ENCODE results near the gene GRM5. TPM values are rescaled to one million over a fixed set of nuclear protein-coding genes. Genes with fewer than 3 reads are reported as not detected.

The GRM5 gene
- total RNA-seq, 4 donors from 2014 or later = 0.53 TPM; not detected in 3

DNA sequence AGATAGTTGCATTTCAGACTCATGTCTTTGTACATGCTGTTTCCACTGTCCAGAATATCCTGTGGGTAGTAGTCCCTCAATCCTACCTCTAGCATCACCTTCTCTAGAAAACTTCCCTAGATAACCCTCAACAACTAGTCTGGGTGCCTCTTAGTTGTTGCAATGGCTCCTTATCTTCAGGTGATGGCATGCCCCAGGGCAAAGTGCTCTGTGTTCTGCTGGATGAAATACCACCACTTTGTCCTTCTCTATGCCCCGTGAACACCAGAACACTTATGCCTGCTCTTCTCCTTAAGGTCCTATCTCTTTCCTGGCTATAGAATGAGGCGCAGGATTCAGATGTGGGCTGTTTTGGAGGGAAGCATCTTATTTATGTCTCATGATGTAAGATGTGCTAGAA, 569.9 kb downstream of the GRM5 start:
- TF ChIP-seq POLR2A (IDR thresholded peaks at IDR 0.05) = no peak
- TF ChIP-seq, protein P1, sequence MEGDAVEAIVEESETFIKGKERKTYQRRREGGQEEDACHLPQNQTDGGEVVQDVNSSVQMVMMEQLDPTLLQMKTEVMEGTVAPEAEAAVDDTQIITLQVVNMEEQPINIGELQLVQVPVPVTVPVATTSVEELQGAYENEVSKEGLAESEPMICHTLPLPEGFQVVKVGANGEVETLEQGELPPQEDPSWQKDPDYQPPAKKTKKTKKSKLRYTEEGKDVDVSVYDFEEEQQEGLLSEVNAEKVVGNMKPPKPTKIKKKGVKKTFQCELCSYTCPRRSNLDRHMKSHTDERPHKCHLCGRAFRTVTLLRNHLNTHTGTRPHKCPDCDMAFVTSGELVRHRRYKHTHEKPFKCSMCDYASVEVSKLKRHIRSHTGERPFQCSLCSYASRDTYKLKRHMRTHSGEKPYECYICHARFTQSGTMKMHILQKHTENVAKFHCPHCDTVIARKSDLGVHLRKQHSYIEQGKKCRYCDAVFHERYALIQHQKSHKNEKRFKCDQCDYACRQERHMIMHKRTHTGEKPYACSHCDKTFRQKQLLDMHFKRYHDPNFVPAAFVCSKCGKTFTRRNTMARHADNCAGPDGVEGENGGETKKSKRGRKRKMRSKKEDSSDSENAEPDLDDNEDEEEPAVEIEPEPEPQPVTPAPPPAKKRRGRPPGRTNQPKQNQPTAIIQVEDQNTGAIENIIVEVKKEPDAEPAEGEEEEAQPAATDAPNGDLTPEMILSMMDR (IDR thresholded peaks at IDR 0.05) = no peak
- Histone ChIP-seq H3K27me3 (no peaks in the 10 kb centered on the region), H3K4me3 (no peak overlapping the region), H3K36me3 (no peaks in the 10 kb centered on the region), H3K9me3 (no peaks in the 10 kb centered on the region), H3K27ac (no peak overlapping the region), H3K4me1 (no peaks in the 10 kb centered on the region)
- DNase-seq = no peak

DNA sequence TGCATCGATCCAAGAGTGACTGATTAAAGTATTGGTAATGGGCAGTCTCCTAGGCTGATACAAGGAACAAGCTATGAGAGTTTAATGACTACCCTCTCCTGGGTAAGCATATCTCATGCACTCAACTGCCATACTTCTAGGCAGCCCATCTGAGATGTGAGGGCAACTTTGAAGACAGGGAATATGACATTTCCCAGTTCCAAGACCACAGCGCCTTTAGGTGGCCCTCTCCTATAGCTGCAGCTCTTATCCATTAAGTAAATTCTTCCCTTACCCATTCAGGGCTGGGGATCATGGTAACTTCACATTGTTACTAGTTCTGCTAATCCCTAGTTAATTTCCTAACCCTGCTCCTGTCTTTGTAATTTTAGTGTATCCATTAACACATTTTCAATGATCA, 570.9 kb downstream of the GRM5 start:
- TF ChIP-seq, protein P1 (IDR thresholded peaks at IDR 0.05) = no peak
- TF ChIP-seq POLR2A (IDR thresholded peaks at IDR 0.05) = no peak
- Histone ChIP-seq H3K4me3 (no peak overlapping the region), H3K27ac (no peak overlapping the region), H3K27me3 (no peaks in the 10 kb centered on the region), H3K4me1 (no peaks in the 10 kb centered on the region), H3K9me3 (no peaks in the 10 kb centered on the region), H3K36me3 (no peaks in the 10 kb centered on the region)
- no peak for DNase-seq

DNA sequence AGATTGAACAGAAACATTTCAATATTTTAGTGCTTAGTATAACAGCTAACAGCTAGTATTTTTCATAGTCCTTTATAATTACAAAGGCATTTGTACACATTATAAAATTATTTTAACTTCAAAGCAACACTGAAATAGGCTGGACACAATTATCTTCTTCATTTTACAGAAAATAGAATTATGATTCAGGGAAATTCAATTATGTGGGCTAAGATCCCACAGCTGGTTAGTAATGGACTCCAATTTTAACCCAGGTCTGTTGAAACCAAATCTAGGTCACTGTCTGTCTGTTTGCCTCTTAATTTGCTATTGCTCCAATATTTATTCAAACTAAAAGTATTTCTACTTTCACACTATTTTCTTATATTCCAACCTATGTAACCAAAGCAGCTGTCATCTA, 574.1 kb downstream of the GRM5 start:
- Histone ChIP-seq H3K36me3 (no peaks in the 10 kb centered on the region), H3K27me3 (no peaks in the 10 kb centered on the region), H3K9me3 (no peaks in the 10 kb centered on the region), H3K27ac (no peak overlapping the region), H3K4me1 (no peaks in the 10 kb centered on the region), H3K4me3 (no peak overlapping the region)
- DNase-seq = no peak
- TF ChIP-seq, protein P1 (IDR thresholded peaks at IDR 0.05) = no peak
- no peak for TF ChIP-seq POLR2A (IDR thresholded peaks at IDR 0.05)

DNA sequence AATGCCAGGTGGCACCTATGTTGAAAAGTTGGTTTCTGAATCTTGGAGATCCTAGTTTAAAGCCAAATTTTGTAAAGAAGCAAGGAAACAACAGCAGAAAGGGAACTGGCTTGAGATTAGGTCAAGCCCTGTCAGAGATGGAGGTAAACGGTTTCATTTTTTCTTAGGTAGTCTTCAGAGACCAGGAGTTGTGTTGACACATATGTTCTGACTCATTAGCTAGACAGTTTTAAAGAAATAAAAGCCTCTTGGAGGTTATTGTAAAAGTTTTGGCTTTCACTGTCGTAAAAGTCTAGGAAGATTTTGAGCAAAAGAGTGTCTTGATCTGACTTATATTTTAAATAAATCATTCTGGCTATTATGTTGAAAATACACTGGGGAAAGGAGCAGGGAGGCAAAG, 576.8 kb downstream of the GRM5 start:
- no peaks in the 10 kb centered on the region for H3K36me3 ChIP-seq
- H3K9me3 ChIP-seq = no peaks in the 10 kb centered on the region
- no peak overlapping the region for H3K27ac ChIP-seq
- TF ChIP-seq POLR2A (IDR thresholded peaks at IDR 0.05) = no peak
- TF ChIP-seq, protein P1 (IDR thresholded peaks at IDR 0.05) = no peak
- DNase-seq = no peak
- no peaks in the 10 kb centered on the region for H3K27me3 ChIP-seq
- no peaks in the 10 kb centered on the region for H3K4me1 ChIP-seq
- H3K4me3 ChIP-seq = no peak overlapping the region

DNA sequence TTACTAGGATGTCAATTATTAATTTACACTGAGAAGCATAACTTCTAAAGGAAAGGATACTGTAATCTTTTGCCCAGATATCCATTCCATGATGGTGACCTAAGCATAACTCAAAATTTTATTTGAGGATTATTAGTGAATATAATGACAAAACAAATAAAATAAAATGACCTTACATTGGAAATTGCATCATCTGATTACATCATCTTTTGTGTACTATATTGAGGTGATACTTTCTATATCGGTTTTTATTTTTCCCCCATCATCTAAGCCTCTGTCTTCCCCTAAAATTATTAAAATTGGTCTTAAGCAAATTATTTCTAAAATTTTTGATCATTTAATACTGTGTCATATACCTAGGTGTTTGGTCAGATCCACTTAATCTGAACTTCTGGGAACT, 578.1 kb downstream of the GRM5 start:
- H3K36me3 ChIP-seq = no peaks in the 10 kb centered on the region
- H3K27ac ChIP-seq = no peak overlapping the region
- H3K27me3 ChIP-seq = no peaks in the 10 kb centered on the region
- DNase-seq = no peak
- no peaks in the 10 kb centered on the region for H3K9me3 ChIP-seq
- TF ChIP-seq, protein P1 (IDR thresholded peaks at IDR 0.05) = no peak
- H3K4me1 ChIP-seq = no peaks in the 10 kb centered on the region
- H3K4me3 ChIP-seq = no peak overlapping the region
